Measurements from ENCODE around the gene LUC7L3. TPM values are rescaled to one million over a fixed set of nuclear protein-coding genes. Genes with fewer than 3 reads are reported as not detected.

Gene LUC7L3
- total and polyA plus RNA-seq, 8 donors, result 63.4 to 1,211 (median 208) TPM

GRCh38 chr17:50797135-50797810 is 77.9 kb downstream of the LUC7L3 start:
- peak in 1 of 2 donors; percentile 41 for DNase-seq
- Histone ChIP-seq H3K27me3 (no peaks in the 10 kb centered on the region), H3K36me3 (no peaks in the 10 kb centered on the region), H3K4me3 (no peak overlapping the region), H3K9me3 (no peaks in the 10 kb centered on the region), H3K27ac (no peak overlapping the region), H3K4me1 (peaks cover 0 to 7% (median 0%) of the 10 kb centered on the region in 4 donors)
- no peak for TF ChIP-seq EP300 (IDR thresholded peaks at IDR 0.05)
- 41 to 54% (median 50%) methylated on average over 11 of the region's 11 CpGs for WGBS, 5 donors
- intact Hi-C loops (cut with DNase I; ENCODE audit: low total_unique reads), result no loop called here

DNA sequence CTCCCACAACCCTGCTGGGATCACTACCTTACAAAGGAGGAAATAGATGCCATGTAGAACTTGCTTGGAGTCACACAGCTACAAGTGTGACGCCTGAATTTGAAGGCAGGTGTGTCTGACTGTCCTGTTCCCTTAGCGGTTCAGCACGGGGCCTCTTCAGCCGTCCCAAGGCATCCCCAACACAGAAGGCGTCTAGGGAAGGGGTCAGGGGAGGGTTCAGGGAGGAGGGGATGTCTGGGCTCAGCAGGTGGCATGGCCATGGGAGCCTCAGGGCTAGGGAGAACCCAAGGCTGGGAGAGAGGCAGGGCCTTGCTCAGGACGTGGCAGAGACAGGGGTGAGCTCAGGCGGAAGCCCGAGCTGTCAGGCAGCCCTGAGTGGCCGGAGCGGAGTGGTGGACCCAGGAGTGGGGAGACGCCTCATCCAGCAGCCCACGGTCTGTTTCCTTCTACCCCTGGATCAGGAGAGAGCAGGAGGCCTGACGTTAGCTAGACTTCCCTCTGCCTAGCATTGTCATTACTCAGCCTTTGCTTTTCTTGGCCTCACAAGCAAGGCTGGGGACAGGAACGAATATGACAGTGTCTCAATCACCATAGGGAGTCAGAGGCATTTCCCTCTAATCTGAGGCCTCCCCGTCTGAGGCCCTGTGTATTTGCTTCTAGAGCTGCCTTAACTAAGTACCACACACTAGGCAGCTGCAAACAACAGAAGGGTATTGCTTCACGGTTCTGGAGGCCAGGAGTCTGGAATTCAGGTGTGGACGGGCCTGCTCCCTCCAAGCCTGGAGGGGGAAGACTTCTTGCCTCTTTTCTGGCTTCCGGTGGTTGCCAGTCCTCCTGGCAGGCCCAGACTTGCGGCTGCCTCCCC is 79.3 kb downstream of the LUC7L3 start:
- intact Hi-C loops (cut with DNase I; ENCODE audit: low total_unique reads), result no loop called here
- H3K9me3 ChIP-seq, result no peaks in the 10 kb centered on the region
- DNase-seq, result no peak
- WGBS, 5 donors, result 88 to 93% (median 89%) methylated on average over 17 to 19 of the region's 19 CpGs
- H3K36me3 ChIP-seq, result no peaks in the 10 kb centered on the region
- no peak overlapping the region for H3K4me3 ChIP-seq
- peaks cover 0 to 7% (median 0%) of the 10 kb centered on the region in 4 donors for H3K4me1 ChIP-seq
- H3K27ac ChIP-seq, result no peak overlapping the region
- no peak for TF ChIP-seq POLR2AphosphoS5 (IDR thresholded peaks at IDR 0.05)
- no peak for TF ChIP-seq EP300 (IDR thresholded peaks at IDR 0.05)
- TF ChIP-seq CTCF (IDR thresholded peaks at IDR 0.05), result no peak
- TF ChIP-seq POLR2A (IDR thresholded peaks at IDR 0.05), result no peak
- no peaks in the 10 kb centered on the region for H3K27me3 ChIP-seq

GRCh38 chr17:50799582-50799981 is 80.2 kb downstream of the LUC7L3 start:
- no peaks in the 10 kb centered on the region for H3K9me3 ChIP-seq
- H3K27ac ChIP-seq, result no peak overlapping the region
- WGBS, 5 donors, result 85 to 92% (median 90%) methylated on average over 8 to 9 of the region's 9 CpGs
- TF ChIP-seq POLR2A (IDR thresholded peaks at IDR 0.05) (no peak), POLR2AphosphoS5 (IDR thresholded peaks at IDR 0.05) (no peak), CTCF (IDR thresholded peaks at IDR 0.05) (no peak)
- DNase-seq, result no peak
- no peaks in the 10 kb centered on the region for H3K27me3 ChIP-seq
- intact Hi-C loops (cut with DNase I; ENCODE audit: low total_unique reads), result no loop called here
- peaks cover 0 to 7% (median 0%) of the 10 kb centered on the region in 4 donors for H3K4me1 ChIP-seq
- no peak overlapping the region for H3K4me3 ChIP-seq
- H3K36me3 ChIP-seq, result no peaks in the 10 kb centered on the region

GRCh38 chr17:50800196-50800700 is 80.8 kb downstream of the LUC7L3 start:
- no peak overlapping the region for H3K27ac ChIP-seq
- no peak overlapping the region for H3K4me3 ChIP-seq
- TF ChIP-seq CTCF (IDR thresholded peaks at IDR 0.05), result no peak
- no peak for TF ChIP-seq POLR2AphosphoS5 (IDR thresholded peaks at IDR 0.05)
- no peak for TF ChIP-seq POLR2A (IDR thresholded peaks at IDR 0.05)
- TF ChIP-seq EP300 (IDR thresholded peaks at IDR 0.05), result no peak

More at GRCh38 chr17:50800196-50800700, 80.8 kb downstream of the LUC7L3 start:
- Histone ChIP-seq H3K27me3 (no peaks in the 10 kb centered on the region), H3K4me1 (peaks cover 0 to 7% (median 0%) of the 10 kb centered on the region in 4 donors), H3K9me3 (no peaks in the 10 kb centered on the region), H3K36me3 (no peaks in the 10 kb centered on the region)
- intact Hi-C loops (cut with DNase I; ENCODE audit: low total_unique reads), result no loop called here
- no peak for DNase-seq
- 88 to 91% (median 91%) methylated on average over 9 to 12 of the region's 12 CpGs for WGBS, 5 donors

Measured in stomach (tissue), 9 donors.